AG04449 (cell line): Measurements from ENCODE around the gene ERC2.

Source experiments
- CTCF ChIA-PET: fragments of 350-600 bp; formaldehyde crosslinking; extraction: SDS; loops from one replicate; lab custom pipeline; 2021; ENCODE audit warnings: antibody characterized with exemption; lab: Yijun Ruan, JAX
- POLR2A ChIA-PET: fragments of 400-600, 350-600 bp; formaldehyde crosslinking; extraction: SDS; loops from one replicate; lab custom pipeline; 2020; ENCODE audit warnings: antibody characterized with exemption, inconsistent platforms; lab: Yijun Ruan, JAX
- DNase-seq: peaks from one replicate; pipeline ENCODE4 v3.0.0-alpha.2; 2010; ENCODE audit warnings: low read depth, low spot score
- H3K4me3 ChIP-seq: 2 replicates; pipeline ENCODE4 v1.5.1; 2011; ENCODE audit warnings: low read depth, mild to moderate bottlenecking, control low read depth, low read length
- TF ChIP-seq, protein P1 (sequence below): IDR thresholded peaks from one replicate; pipeline ENCODE4 v1.5.1; 2011; ENCODE audit warnings: mild to moderate bottlenecking, moderate library complexity, low read length, control low read depth, inconsistent platforms; ENCODE audit not compliant: insufficient read depth; ENCODE audit errors: missing control alignments

ERC2 gene

DNA sequence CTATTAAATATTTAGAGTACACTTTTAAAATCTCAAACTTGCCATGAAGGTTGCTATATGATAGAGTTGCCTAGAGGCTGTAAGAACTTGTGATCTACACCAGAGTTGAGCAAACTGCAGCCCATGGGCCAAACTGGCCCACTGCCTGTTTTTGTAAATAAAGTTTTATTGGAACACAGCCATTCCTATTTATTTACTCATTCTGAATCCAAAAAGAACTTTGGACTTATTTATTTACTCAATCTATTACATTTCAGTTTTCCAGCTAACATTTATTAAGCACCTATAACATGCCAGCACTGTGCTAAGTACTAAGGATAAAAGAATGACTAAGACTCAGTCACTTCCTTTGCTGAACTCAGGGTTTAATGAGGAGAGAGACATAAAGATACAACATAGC, 403.6 kb downstream of the ERC2 start:
- no peak overlapping the region for H3K4me3 ChIP-seq
- ChIA-PET POLR2A (no interaction called here), CTCF (no interaction called here)
- no peak for DNase-seq
- TF ChIP-seq, protein P1, sequence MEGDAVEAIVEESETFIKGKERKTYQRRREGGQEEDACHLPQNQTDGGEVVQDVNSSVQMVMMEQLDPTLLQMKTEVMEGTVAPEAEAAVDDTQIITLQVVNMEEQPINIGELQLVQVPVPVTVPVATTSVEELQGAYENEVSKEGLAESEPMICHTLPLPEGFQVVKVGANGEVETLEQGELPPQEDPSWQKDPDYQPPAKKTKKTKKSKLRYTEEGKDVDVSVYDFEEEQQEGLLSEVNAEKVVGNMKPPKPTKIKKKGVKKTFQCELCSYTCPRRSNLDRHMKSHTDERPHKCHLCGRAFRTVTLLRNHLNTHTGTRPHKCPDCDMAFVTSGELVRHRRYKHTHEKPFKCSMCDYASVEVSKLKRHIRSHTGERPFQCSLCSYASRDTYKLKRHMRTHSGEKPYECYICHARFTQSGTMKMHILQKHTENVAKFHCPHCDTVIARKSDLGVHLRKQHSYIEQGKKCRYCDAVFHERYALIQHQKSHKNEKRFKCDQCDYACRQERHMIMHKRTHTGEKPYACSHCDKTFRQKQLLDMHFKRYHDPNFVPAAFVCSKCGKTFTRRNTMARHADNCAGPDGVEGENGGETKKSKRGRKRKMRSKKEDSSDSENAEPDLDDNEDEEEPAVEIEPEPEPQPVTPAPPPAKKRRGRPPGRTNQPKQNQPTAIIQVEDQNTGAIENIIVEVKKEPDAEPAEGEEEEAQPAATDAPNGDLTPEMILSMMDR: no peak

DNA sequence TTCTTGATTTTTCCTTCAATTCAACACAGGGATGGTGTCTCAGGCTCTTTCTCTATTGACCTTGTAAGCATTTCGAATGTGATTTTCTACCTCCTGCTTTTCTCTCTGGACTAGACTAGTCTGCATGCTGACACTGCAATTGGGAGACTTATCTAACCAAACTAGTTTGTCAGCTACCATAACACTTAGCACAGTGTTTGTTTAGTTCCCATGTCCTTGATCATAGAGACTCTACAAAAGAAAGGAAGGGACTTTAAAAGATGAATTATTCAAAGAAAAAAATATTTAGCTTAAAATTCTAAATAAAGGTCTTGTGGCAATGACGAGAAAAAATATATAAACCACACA, 407.0 kb downstream of the ERC2 start:
- ChIA-PET CTCF (no interaction called here), POLR2A (no interaction called here)
- no peak for DNase-seq
- TF ChIP-seq, protein P1: no peak
- no peak overlapping the region for H3K4me3 ChIP-seq

DNA sequence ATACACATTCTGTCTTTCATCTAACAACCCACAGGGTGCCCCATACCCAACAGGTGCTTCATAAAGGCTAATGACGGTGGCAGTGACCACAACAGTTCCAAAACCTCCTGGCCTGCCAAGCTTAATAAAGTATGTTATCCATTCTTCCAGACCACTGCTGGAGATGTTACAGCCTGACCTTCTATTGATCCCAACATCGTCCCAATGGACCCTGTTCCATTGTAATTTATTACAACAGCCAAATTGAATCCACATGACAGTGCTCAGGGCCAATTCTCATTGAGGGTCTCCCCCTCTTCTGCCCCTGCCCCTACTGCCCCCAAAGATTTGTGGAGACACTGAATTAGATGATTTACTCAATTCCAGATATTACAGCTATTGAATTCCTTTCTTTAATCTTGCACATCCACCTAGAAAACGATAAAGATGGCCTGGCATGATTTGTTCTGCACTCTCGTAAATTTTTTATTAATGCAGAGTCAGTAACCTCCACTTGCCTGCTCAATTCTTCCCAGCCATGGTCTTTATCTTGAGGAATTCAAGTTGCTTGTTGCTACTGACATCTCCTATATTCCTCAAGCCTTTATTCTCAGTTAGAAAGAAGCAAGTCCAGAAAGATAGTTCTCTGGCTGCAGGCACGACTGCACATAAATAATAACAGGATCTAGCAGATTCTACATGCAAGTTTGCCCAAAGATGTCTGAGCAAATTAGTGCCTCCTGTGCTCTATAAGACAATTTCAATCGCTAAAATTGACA, 407.6 kb downstream of the ERC2 start:
- no peak overlapping the region for H3K4me3 ChIP-seq
- CTCF ChIA-PET: no interaction called here
- no peak for DNase-seq
- TF ChIP-seq, protein P1: no peak
- POLR2A ChIA-PET: no interaction called here

DNA sequence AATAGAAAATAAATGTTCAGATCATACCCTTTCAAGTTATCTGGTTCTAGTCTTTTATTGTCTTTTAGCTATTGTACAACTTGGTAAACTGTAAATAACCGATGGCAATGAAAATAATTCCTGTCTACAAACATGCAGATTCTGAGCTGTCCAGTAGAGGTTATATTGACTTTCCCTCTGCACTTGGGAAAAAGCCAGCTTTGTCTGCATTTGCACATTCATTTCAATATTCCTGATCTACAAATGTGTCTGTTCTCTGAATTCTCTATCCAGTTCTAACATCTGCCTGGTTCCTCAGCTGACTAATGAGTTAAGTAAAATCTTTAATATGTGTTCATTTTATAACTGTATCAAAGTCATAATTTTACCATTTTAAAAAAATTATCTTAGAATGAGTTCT, 408.5 kb downstream of the ERC2 start:
- ChIA-PET POLR2A (no interaction called here), CTCF (no interaction called here)
- TF ChIP-seq, protein P1: no peak
- no peak for DNase-seq
- no peak overlapping the region for H3K4me3 ChIP-seq

DNA sequence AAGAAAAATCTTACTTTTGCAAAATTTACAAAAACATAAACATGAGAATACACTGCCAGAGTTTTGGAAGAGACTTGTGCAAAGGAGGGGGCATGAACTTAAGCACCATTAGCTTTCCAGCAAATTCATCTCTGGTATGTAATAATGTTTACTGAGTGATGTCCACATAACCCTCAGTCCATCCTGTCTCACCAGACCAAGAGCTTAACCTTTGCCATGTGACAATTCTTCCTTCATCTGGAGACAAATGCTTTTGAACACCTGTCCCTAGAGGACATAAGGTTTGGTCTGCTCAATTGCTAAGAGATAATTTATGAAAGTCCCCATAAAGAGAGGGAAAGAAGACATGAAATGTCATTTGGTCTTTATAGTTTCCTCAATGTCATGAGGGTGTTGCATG, 412.3 kb downstream of the ERC2 start:
- H3K4me3 ChIP-seq: no peak overlapping the region
- no peak for DNase-seq
- ChIA-PET POLR2A (no interaction called here), CTCF (interaction anchor here (1.1 to 1.3 kb wide), 2 partner anchors 14 to 195 kb away, joined by 3 read pairs; no protein-coding TSS in a partner anchor)
- TF ChIP-seq, protein P1: no peak

DNA sequence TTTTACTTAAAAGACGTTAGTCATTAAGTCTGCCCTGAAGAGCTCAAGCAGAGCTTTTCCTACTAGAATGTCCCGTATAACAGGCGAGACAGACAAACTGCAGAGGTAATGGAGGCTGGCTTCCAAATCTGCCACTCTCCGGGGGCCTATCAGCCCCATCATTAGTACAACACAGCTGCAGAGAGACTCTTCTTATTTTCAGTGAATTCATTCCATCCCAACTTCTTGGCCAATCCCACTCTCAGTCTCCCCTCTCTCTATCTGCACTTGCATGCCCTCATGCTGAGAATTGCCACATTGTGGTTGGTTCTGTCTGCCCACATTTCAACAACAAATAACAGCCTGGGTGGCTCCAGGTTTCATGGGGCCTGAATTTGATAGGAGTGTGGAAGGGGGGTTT, 412.7 kb downstream of the ERC2 start:
- ChIA-PET POLR2A (no interaction called here), CTCF (interaction anchor here (1.1 to 1.3 kb wide), 2 partner anchors 13 to 196 kb away, joined by 3 read pairs; no protein-coding TSS in a partner anchor)
- DNase-seq: no peak

More for the DNA sequence above, 412.7 kb downstream of the ERC2 start:
- H3K4me3 ChIP-seq: no peak overlapping the region
- TF ChIP-seq, protein P1: no peak
